Right lobe of liver (tissue), 4 donors: ENCODE measurements around the gene HLF.

Experiments used
- CTCF ChIP-seq, 4 donors: fragments of 200-600 bp in 3 of 4; fragments of 450-650 bp in 1 of 4; IDR thresholded peaks; one replicate each; pipeline versions ENCODE4 v1.5.1 to v1.8.0; 2016 to 2022; ENCODE audit warnings: antibody characterized with exemption in 4 of 4, mild to moderate bottlenecking in 2 of 4
- POLR2A ChIP-seq: fragments of 450-650 bp; IDR thresholded peaks from one replicate; pipeline ENCODE4 v1.6.1; 2017; ENCODE audit warnings: antibody characterized with exemption, mild to moderate bottlenecking
- donor health status: DM: no; HTN: no; CAD: no.
- donor health status: DM: no; HTN: no; CAD: no.
- donor health status: DM: no; HTN: yes; CAD: no.

- TF ChIP-seq CTCF (IDR thresholded peaks at IDR 0.05) (no peak), POLR2A (no peak)
Observed at GRCh38 chr17:55292094-55292493, 27.3 kb downstream of the HLF start.
